ENCODE results near the gene CLEC2L. TPM values are rescaled to one million over a fixed set of nuclear protein-coding genes. Genes with fewer than 3 reads are reported as not detected.

CLEC2L gene
- total RNA-seq, 1 donor from 2014 or later: not detected

DNA sequence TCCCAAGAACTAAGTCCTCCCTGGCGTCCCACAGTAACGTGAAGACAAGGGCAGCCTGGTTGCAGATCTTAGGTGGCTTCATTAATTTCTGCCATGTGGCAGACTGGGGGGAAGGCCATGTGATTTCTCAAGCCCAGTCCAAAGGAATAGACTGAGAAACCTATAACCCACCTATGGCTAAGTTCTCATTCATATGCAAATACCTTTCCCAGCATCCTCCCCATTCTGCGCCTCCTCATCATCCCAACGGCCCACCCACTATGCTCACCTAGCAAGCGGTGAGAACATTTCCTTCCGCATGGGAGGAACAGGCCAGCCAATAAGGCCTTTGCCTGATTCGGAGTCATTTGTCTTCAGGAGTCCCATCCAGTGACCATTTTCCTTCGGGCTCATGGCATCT lies 8.2 kb upstream of the CLEC2L start:
- ATAC-seq: no peak
- DNase-seq (ENCODE audit: low spot score): no peak
- intact Hi-C loops (cut with DNase I): no loop called here

DNA sequence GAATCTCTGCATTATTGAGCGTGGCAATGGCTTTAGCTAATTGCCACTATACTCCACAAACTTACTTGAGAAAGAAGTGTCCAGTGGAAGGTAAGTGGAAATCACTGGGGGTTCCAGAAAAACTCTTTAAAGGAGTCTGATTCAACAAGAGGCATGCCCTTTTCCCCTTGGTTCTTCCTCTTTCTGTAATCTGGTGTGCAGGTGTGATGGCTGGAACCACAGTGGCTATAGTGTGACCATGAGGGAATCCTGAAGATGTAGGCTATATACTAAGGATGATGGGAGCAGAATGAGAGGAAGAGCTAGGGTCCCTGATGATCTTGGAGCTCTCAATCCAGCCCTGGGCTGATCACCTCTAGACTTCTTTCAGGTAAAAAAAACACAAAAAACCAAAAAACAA lies 2.0 kb upstream of the CLEC2L start:
- DNase-seq (ENCODE audit: low spot score) (no peak), ATAC-seq (no peak)
- intact Hi-C loops (cut with DNase I): no loop called here

GRCh38 chr7:139522830-139523198 lies 671 bp upstream of the CLEC2L start:
- DNase-seq (ENCODE audit: low spot score) (no peak), ATAC-seq (no peak)
- intact Hi-C loops (cut with DNase I): no loop called here

DNA sequence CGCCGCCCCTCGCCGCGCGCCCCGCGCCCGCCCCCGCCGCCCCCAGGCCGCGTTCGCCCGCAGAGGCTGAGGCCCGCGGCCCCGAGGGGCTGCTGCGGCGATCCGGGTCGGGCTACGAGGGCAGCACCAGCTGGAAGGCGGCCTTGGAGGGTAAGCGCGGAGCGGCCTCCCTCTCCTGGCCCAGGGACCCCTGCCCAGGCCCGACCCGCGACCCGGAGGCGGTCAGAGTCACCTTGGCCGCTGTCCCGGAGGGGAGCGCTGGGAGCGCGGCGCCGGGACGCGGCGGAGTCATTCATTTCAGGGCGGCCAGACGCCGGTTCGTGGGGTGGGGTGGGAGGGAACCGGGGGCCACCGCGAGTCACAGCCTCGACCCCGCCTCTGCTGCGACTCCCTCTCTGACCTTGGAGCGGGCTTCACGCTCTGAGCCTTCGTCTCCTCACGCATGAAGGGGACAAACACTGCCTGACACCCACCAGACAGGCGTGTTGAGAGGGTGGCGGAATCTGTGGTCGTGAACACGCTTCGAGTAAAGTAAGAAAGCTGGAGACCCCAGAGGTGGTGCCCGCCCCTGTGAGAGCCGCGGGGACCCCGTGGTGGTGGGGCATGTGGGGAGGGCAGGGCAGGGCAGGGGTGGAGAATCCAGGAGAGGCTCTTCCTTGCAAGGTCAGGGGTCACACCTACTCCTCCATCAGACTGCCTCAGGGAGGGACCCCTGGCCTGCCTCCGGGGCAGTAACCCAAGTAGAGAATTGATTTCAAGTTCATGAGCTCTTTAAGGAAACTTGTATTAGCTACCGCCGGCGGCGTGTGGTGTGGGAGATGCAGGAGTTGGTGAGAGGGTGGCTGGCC lies 707 bp downstream of the CLEC2L start:
- DNase-seq (ENCODE audit: low spot score) (no peak), ATAC-seq (no peak)
- intact Hi-C loops (cut with DNase I): no loop called here

DNA sequence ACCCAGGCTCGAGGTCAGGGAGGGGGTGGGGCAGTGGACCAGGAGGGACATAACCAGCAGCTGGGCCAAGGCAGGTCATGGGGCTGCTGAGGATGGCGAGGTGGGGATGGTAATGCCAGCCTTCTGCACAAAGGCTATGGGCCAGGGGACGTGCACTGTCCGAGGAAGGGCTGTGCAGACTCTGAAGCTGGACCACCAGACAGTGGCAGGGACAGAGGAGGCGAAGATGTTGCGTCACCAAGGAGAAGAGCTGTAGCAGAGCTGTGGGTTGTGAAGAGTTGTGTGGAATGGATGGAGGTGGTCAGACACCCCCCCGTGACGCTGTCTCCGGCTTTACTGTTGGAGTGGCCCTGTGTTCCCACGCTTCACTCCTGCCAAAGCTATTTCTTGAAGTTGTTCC lies 1.8 kb downstream of the CLEC2L start:
- intact Hi-C loops (cut with DNase I): no loop called here
- DNase-seq (ENCODE audit: low spot score): no peak
- peak; percentile 39 for ATAC-seq

- ATAC-seq (peak; percentile 15), DNase-seq (ENCODE audit: low spot score) (no peak)
- intact Hi-C loops (cut with DNase I): no loop called here
Observed at GRCh38 chr7:139525750-139526149, 2.3 kb downstream of the CLEC2L start.

- DNase-seq (ENCODE audit: low spot score) (no peak), ATAC-seq (no peak)
- intact Hi-C loops (cut with DNase I): no loop called here
Observed at GRCh38 chr7:139526578-139527544, 3.4 kb downstream of the CLEC2L start.

- ATAC-seq: no peak
- DNase-seq (ENCODE audit: low spot score): no peak
- intact Hi-C loops (cut with DNase I): no loop called here
Observed at GRCh38 chr7:139531094-139531493, 7.6 kb downstream of the CLEC2L start.

- ATAC-seq (no peak), DNase-seq (ENCODE audit: low spot score) (peak; percentile 19)
- intact Hi-C loops (cut with DNase I): no loop called here
Observed at GRCh38 chr7:139532636-139533155, 9.2 kb downstream of the CLEC2L start.

- ATAC-seq: no peak
- intact Hi-C loops (cut with DNase I): no loop called here
- peak; percentile 8 for DNase-seq (ENCODE audit: low spot score)
Observed at GRCh38 chr7:139534096-139534495, 10.6 kb downstream of the CLEC2L start.

DNA sequence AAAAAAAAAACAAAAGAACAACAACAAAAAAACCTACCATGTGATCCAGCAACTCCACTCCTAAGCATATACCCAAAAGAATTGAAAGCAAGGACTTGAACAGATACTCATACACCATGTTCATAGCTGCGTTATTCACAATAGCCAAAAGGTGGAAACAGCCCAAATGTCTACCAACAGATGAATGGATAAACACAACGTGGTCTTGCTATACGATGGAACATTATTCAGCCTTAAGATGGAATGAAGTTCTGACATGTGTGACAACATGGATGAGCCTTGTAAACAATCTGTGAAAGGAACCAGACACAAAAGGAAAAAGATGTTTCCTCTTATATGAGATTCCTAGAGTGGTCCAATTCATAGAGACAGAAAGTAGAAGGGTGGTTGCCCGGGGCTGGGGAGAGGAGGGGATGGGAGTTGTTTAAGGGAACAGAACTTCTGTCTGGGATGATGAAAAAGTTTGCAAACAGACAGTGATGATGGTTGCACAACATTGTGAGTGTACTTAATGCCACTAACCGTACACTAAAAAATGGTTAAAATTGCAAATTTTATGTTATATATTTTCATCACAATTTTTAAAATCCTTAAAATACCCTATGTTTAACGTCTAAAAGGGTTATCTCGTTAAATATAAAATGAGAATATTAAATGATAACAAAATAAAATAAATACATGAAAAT lies 11.6 kb downstream of the CLEC2L start:
- no peak for DNase-seq (ENCODE audit: low spot score)
- no peak for ATAC-seq
- intact Hi-C loops (cut with DNase I): no loop called here

- DNase-seq (ENCODE audit: low spot score) (no peak), ATAC-seq (no peak)
- intact Hi-C loops (cut with DNase I): no loop called here
Observed at GRCh38 chr7:139536152-139536551, 12.7 kb downstream of the CLEC2L start.

GRCh38 chr7:139538881-139539635 lies 15.6 kb downstream of the CLEC2L start:
- DNase-seq (ENCODE audit: low spot score): peak; percentile 45
- intact Hi-C loops (cut with DNase I): no loop called here
- peak; percentile 48 for ATAC-seq

DNA sequence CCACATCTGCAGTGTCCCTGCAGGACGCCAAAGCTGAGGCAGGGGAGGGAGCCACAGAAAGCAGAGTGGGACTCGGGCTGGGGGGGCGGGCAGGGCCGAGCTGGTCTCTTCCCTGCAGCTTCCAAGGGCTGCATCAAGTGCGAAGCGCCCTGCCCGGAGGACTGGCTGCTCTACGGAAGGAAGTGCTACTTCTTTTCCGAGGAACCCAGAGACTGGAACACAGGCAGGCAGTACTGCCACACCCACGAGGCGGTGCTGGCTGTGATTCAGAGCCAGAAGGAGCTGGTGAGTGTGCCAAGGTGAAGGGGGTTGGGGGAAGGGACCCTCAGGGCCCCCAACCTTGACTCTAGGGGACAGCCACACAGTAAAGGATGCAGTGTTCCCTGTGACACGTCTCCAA lies 16.7 kb downstream of the CLEC2L start:
- no peak for ATAC-seq
- intact Hi-C loops (cut with DNase I): no loop called here
- DNase-seq (ENCODE audit: low spot score): peak; percentile 46

GRCh38 chr7:139541600-139542307 lies 18.3 kb downstream of the CLEC2L start:
- DNase-seq (ENCODE audit: low spot score) (no peak), ATAC-seq (no peak)
- intact Hi-C loops (cut with DNase I): no loop called here

DNA sequence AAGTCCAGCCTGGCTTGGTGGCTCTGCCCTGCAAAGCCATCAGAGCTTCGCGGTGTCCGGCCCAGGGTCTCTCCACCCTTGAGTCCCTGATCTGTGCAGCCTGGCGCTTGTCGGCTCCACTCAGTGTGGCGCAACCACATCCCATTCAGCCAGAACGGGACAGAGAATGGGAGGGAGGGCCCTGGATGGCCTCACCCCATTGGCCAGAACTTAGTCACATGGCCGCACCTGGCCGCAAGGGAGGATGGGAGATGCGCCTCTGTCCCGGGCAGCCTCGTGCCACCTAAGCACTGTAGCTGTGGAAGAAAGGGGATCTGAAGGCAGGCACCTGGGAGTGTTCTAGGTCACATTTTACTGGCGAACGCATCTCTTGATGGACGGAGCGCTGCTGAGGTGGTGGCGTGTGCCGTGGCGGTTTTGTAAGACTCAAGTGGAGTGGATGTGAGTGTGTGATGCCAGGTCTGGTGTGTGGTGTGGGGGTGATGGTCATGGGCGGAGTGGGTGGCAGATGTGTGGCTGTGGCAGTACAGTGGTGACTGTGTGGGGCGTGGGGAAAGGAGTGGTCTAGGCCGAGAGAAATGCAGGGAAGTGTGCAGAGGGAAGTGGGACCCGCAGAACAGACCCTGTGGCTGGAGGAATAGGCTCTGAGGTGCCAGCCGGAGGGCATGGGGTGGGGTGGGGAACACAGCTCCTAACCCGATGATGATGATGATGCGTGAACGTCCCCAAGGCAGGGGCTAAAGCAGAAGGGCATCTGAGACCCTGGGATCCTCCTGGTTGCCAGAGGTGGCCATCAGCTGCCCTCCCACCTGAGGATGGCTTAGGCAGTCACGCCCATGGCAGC lies 19.0 kb downstream of the CLEC2L start:
- no peak for ATAC-seq
- DNase-seq (ENCODE audit: low spot score): no peak
- intact Hi-C loops (cut with DNase I): no loop called here
